ENCODE results near the gene PPP2R3A.

DNA sequence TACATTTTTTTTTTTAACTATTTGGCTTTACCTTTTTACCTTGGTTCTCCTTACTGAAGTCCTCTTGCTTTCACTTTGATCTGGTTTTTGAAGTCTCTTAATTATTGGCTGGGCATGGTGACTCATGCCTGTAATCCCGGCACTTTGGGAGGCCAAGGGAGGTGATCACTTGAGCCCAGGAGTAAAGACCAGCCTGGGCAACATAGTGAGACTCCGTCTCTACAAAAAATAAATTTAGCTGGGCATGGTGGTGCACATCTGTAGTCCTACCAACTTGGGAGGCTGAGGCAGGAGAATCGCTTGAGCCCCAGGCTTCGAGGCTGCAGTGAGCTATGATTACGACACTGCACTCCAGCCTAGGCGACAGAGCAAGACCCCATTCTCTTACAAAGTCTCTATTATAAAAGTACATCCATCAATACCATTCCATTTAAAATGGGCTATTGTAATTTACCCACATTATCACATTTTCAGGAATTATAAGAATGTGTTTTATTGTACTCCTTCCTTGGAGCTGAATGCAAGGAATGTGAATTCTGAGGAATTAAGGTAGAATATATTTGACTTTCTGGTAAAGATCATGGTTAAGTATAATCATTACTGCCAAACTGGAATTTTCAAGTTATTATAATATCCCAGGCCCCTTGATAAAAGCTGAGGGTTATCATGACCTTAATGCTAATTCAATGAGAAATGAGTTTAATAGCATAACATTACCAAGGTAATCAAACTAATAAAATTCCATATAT is 181.6 kb downstream of the PPP2R3A start:
- TF ChIP-seq, protein P1, sequence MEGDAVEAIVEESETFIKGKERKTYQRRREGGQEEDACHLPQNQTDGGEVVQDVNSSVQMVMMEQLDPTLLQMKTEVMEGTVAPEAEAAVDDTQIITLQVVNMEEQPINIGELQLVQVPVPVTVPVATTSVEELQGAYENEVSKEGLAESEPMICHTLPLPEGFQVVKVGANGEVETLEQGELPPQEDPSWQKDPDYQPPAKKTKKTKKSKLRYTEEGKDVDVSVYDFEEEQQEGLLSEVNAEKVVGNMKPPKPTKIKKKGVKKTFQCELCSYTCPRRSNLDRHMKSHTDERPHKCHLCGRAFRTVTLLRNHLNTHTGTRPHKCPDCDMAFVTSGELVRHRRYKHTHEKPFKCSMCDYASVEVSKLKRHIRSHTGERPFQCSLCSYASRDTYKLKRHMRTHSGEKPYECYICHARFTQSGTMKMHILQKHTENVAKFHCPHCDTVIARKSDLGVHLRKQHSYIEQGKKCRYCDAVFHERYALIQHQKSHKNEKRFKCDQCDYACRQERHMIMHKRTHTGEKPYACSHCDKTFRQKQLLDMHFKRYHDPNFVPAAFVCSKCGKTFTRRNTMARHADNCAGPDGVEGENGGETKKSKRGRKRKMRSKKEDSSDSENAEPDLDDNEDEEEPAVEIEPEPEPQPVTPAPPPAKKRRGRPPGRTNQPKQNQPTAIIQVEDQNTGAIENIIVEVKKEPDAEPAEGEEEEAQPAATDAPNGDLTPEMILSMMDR (IDR thresholded peaks at IDR 0.05): no peak
- no peak for TF ChIP-seq POLR2A (IDR thresholded peaks at IDR 0.05)
